ENCODE data around the gene FIGNL1.

Gene FIGNL1

DNA sequence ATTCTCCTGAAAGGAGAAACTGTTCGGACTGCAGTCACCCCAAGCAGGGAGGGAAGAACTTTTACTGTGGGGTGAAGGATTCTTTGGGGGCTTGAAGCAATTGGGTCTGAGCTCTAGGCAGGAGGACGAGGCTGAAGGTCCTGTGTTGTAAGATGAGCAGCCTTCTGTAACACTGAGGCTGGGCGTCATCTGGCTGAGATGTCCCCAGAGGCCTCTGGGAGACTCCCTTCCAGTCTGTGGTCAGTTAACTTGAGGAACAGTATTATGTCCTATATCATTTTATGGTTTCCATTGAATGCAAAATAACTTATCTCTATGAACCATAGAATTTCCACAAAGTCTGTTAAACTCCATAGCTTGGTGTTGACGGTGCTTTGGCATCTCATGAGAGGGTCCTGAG is 26.3 kb downstream of the FIGNL1 start:
- no peak overlapping the region for H3K4me3 ChIP-seq (ENCODE audit: low read depth, low read length)
- peak; percentile 85 for DNase-seq (ENCODE audit: low read depth)
- no peak for TF ChIP-seq MYC (IDR thresholded peaks at IDR 0.05; ENCODE audit: low read depth, low read length)
- TF ChIP-seq POLR2A (IDR thresholded peaks at IDR 0.05; ENCODE audit: extremely low read depth, insufficient read length): no peak
- TF ChIP-seq, protein P1, sequence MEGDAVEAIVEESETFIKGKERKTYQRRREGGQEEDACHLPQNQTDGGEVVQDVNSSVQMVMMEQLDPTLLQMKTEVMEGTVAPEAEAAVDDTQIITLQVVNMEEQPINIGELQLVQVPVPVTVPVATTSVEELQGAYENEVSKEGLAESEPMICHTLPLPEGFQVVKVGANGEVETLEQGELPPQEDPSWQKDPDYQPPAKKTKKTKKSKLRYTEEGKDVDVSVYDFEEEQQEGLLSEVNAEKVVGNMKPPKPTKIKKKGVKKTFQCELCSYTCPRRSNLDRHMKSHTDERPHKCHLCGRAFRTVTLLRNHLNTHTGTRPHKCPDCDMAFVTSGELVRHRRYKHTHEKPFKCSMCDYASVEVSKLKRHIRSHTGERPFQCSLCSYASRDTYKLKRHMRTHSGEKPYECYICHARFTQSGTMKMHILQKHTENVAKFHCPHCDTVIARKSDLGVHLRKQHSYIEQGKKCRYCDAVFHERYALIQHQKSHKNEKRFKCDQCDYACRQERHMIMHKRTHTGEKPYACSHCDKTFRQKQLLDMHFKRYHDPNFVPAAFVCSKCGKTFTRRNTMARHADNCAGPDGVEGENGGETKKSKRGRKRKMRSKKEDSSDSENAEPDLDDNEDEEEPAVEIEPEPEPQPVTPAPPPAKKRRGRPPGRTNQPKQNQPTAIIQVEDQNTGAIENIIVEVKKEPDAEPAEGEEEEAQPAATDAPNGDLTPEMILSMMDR (IDR thresholded peaks at IDR 0.05; ENCODE audit: low read depth, low read length): no peak
- TF ChIP-seq, protein P2, sequence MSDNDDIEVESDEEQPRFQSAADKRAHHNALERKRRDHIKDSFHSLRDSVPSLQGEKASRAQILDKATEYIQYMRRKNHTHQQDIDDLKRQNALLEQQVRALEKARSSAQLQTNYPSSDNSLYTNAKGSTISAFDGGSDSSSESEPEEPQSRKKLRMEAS (IDR thresholded peaks at IDR 0.05; ENCODE audit: low read depth, low read length): no peak

DNA sequence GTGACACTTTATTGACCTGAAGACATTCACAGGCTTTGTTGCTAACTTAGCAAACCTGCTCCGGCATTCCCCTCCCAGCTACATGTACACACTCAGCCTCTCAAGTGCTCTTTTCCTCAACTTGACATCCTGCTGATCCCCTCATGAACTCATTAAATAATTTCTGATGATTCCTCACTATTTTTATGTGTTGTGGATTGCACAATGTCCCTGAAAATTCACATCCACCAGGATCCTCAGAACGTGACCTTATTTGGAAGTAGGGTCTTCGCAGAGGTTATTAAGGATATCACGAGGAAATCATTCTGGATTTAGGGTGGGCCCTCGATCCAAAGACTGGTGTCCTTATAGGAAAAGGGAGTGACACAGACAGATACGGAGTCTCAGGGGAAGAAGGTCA is 27.3 kb downstream of the FIGNL1 start:
- DNase-seq (ENCODE audit: low read depth): no peak
- TF ChIP-seq, protein P1 (IDR thresholded peaks at IDR 0.05; ENCODE audit: low read depth, low read length): no peak
- TF ChIP-seq, protein P2 (IDR thresholded peaks at IDR 0.05; ENCODE audit: low read depth, low read length): no peak
- no peak for TF ChIP-seq POLR2A (IDR thresholded peaks at IDR 0.05; ENCODE audit: extremely low read depth, insufficient read length)
- no peak for TF ChIP-seq MYC (IDR thresholded peaks at IDR 0.05; ENCODE audit: low read depth, low read length)
- no peak overlapping the region for H3K4me3 ChIP-seq (ENCODE audit: low read depth, low read length)

DNA sequence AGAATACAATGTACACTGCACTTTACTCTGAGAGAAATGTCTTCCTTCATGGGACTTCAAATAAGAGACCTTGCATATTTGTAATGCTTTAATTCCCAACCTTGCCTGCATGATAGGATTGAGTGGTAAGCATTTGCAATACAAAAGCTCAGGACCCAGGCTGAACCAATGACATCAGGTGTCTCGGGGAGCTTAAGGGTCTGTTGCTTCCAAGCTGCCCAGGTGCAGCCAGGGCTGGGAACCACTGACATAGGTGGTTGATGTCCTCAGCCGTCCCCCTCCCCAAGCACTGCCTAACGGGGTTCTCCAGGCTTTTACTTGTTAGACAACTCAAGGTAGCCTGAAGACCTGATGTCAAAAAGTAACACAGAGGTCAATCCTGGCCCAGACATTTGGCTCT is 29.1 kb downstream of the FIGNL1 start:
- no peak overlapping the region for H3K4me3 ChIP-seq (ENCODE audit: low read depth, low read length)
- DNase-seq (ENCODE audit: low read depth): no peak
- TF ChIP-seq POLR2A (IDR thresholded peaks at IDR 0.05; ENCODE audit: extremely low read depth, insufficient read length) (no peak), MYC (IDR thresholded peaks at IDR 0.05; ENCODE audit: low read depth, low read length) (no peak)
- TF ChIP-seq, protein P2 (IDR thresholded peaks at IDR 0.05; ENCODE audit: low read depth, low read length): no peak
- TF ChIP-seq, protein P1 (IDR thresholded peaks at IDR 0.05; ENCODE audit: low read depth, low read length): no peak

DNA sequence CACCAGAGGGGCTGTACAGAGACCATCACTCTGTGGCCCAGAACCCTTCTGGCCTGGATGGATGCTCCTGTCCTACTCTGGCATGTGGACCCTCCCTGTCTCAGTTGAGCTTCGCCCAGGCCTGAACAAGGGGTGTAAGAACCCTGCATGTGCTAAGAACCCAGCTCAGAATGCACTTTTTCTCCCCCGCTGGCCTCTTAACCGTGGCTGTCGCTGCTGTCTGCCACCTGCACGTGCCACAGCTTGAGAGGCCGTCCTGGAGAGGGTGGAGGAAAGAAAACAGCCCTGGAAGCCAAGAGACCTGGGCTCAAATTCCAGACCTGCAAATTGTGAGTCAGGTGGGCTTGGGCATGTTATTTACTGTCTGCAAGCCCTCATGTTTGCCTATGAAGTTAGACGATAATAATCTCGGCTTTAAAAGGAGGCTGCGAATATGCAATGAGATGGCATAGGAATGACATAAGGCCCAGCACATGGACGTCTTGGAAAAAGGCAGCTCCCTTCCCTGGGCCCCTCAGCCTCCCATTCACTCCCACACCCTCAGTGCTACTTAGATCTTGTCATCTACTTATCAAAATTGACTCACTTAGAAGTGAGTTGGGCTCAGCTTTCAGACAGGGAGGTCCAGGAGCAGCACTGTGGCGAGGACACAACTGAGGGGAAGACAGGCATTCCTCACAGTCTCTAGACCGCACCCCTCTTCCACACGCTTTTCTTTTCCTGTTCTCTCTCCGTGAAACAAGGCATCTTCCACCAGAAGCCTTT is 31.4 kb downstream of the FIGNL1 start:
- no peak overlapping the region for H3K4me3 ChIP-seq (ENCODE audit: low read depth, low read length)
- DNase-seq (ENCODE audit: low read depth): no peak
- TF ChIP-seq, protein P1 (IDR thresholded peaks at IDR 0.05; ENCODE audit: low read depth, low read length): no peak
- TF ChIP-seq, protein P2 (IDR thresholded peaks at IDR 0.05; ENCODE audit: low read depth, low read length): no peak
- TF ChIP-seq MYC (IDR thresholded peaks at IDR 0.05; ENCODE audit: low read depth, low read length) (no peak), POLR2A (IDR thresholded peaks at IDR 0.05; ENCODE audit: extremely low read depth, insufficient read length) (no peak)

DNA sequence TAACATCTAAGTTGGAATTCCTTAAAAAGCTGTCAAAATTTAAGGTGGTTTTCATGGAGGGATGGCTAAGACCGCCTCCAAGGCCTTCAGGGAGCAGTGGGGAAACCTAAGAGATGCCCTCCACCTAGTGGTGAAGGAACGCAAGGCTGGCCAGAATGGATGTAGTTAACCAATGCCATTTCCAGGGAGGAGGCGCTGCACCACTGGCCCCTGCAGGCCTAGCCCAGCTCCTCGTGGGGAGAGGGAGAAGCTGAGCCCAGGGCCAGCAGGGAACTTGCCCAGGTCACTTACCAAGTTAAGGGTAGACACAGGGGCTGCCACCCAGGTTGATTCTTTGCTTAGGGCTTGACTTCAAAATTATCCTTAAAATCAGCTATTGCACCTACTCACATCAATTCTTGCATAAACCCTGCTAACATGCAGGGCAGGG is 32.0 kb downstream of the FIGNL1 start:
- TF ChIP-seq MYC (IDR thresholded peaks at IDR 0.05; ENCODE audit: low read depth, low read length) (no peak), POLR2A (IDR thresholded peaks at IDR 0.05; ENCODE audit: extremely low read depth, insufficient read length) (no peak)
- TF ChIP-seq, protein P2 (IDR thresholded peaks at IDR 0.05; ENCODE audit: low read depth, low read length): 0 out of 2 replicates have a peak, but pooled peaks have one; percentile 22
- TF ChIP-seq, protein P1 (IDR thresholded peaks at IDR 0.05; ENCODE audit: low read depth, low read length): peak; percentile 99
- peak; percentile 91 for DNase-seq (ENCODE audit: low read depth)
- no peak overlapping the region for H3K4me3 ChIP-seq (ENCODE audit: low read depth, low read length)
